ENCODE results near the gene ANXA6. TPM values are rescaled to one million over a fixed set of nuclear protein-coding genes. Genes with fewer than 3 reads are reported as not detected.

The ANXA6 gene
- total and polyA plus RNA-seq, 2 donors (not counting 1 experiment from before 2014, with no cell fraction given), result 136 to 300 TPM

GRCh38 chr5:151068433-151069197, 89.0 kb downstream of the ANXA6 start:
- peaks cover 0 to 3% (median 0%) of the 10 kb centered on the region in 3 donors for H3K9me3 ChIP-seq (ENCODE audit: control extremely low read depth in 1 of 3, control insufficient read depth in 2 of 3, insufficient read depth in 1 of 3, low read length in 2 of 3)
- POLR2A ChIA-PET, result interaction anchor here (0.9 to 1.6 kb wide), 4 partner anchors 8 to 184 kb away, joined by 4 to 7 read pairs (median 4); partner anchors contain the start of genes GM2A and TNIP1
- H3K27me3 ChIP-seq (replicated peaks in 1 of 4; ENCODE audit: control extremely low read depth in 1 of 4, control insufficient read depth in 3 of 4, insufficient read depth in 4 of 4, low read length in 3 of 4), result no peaks in the 10 kb centered on the region
- H4K20me1 ChIP-seq (ENCODE audit: control insufficient read depth, insufficient read depth, low read length, poor library complexity, severe bottlenecking), result peaks cover 100% of the 10 kb centered on the region
- peaks cover 0 to 62% of the 10 kb centered on the region in 2 experiments for H3K36me3 ChIP-seq (replicated peaks in 1 of 2; ENCODE audit: control extremely low read depth in 1 of 2, control insufficient read depth in 1 of 2, extremely low read depth in 1 of 2, insufficient read depth in 2 of 2, low read length in 1 of 2)
- H3K4me1 Mint-ChIP-seq, result peaks cover 73% of the 10 kb centered on the region
- WGBS (ENCODE audit: insufficient coverage), result 9% methylated on average over 11 of the region's 12 CpGs
- peak overlapping the region; percentile 88 for H3K27ac Mint-ChIP-seq
- TF ChIP-seq, protein P1, sequence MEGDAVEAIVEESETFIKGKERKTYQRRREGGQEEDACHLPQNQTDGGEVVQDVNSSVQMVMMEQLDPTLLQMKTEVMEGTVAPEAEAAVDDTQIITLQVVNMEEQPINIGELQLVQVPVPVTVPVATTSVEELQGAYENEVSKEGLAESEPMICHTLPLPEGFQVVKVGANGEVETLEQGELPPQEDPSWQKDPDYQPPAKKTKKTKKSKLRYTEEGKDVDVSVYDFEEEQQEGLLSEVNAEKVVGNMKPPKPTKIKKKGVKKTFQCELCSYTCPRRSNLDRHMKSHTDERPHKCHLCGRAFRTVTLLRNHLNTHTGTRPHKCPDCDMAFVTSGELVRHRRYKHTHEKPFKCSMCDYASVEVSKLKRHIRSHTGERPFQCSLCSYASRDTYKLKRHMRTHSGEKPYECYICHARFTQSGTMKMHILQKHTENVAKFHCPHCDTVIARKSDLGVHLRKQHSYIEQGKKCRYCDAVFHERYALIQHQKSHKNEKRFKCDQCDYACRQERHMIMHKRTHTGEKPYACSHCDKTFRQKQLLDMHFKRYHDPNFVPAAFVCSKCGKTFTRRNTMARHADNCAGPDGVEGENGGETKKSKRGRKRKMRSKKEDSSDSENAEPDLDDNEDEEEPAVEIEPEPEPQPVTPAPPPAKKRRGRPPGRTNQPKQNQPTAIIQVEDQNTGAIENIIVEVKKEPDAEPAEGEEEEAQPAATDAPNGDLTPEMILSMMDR (IDR thresholded peaks at IDR 0.05), result no peak
- no peak for TF ChIP-seq EZH2 (IDR thresholded peaks at IDR 0.05; ENCODE audit: borderline replicate concordance, insufficient read depth, low read depth, low read length, poor library complexity, severe bottlenecking)
- intact Hi-C loops (cut with micrococcal nuclease), result loop anchor here (1.0 kb wide), 2 partner anchors 8 to 10 kb away; no protein-coding TSS in a partner anchor
- peaks cover 36 to 55% of the 10 kb centered on the region in 2 donors for H3K4me1 ChIP-seq (ENCODE audit: control insufficient read depth in 2 of 2, insufficient read depth in 2 of 2, low read length in 2 of 2)
- peak; percentile 78 for ATAC-seq (ENCODE audit: low read depth)
- H2AFZ ChIP-seq (ENCODE audit: insufficient read depth, low read depth, low read length, poor library complexity, severe bottlenecking), result no peak overlapping the region
- CTCF ChIA-PET, result interaction anchor here (0.8 to 3.8 kb wide), 8 partner anchors 10 to 96 kb away, joined by 3 to 17 read pairs (median 6); no protein-coding TSS in a partner anchor
- H3K9ac ChIP-seq (ENCODE audit: low read length), result no peak overlapping the region
- H3K79me2 ChIP-seq (ENCODE audit: control insufficient read depth, insufficient read depth, low read length), result peaks cover 100% of the 10 kb centered on the region
- H3K9me3 Mint-ChIP-seq (ENCODE audit: insufficient read depth), result no peaks in the 10 kb centered on the region
- peak overlapping the region; percentile 52 for H3K4me3 Mint-ChIP-seq
- peak; percentile 43 for DNase-seq
- H3K4me3 ChIP-seq (ENCODE audit: control extremely low read depth in 1 of 5, extremely low read depth in 1 of 5, insufficient read depth in 1 of 5, low read depth in 2 of 5, low read length in 4 of 5), result peak overlapping the region in 1 of 5 experiments; percentile 5
- H3K4me2 ChIP-seq (replicated peaks; ENCODE audit: low read depth, low read length, poor library complexity, severe bottlenecking), result peak overlapping the region; percentile 54
- no peaks in the 10 kb centered on the region for H3K27me3 Mint-ChIP-seq
- peak overlapping the region in 1 of 2 donors; percentile 62 for H3K27ac ChIP-seq (ENCODE audit: low read length in 2 of 2)

All from B cell (primary cell).